NCI-H446 treated with DMSO at 0.1 percent for 48 hours (cell line): ENCODE results near the gene RIPPLY3.

Experiments
- DNase-seq: peaks from one replicate; lab custom pipeline; 2025; lab: John Stamatoyannopoulos, UW

RIPPLY3 gene

GRCh38 chr21:37061926-37062592 lies 55.6 kb downstream of the RIPPLY3 start:
- no peak for DNase-seq

- DNase-seq, result no peak
These were observed 56.1 kb downstream of the RIPPLY3 start for GRCh38 chr21:37062593-37062935.

- no peak for DNase-seq
These were observed 56.9 kb downstream of the RIPPLY3 start for GRCh38 chr21:37063433-37063832.

- no peak for DNase-seq
These were observed 58.3 kb downstream of the RIPPLY3 start for GRCh38 chr21:37064841-37065240.

- no peak for DNase-seq
These were observed 59.2 kb downstream of the RIPPLY3 start for GRCh38 chr21:37065561-37066177.
